Measurements from ENCODE around the gene THAP4. TPM values are rescaled to one million over a fixed set of nuclear protein-coding genes. Genes with fewer than 3 reads are reported as not detected.

The THAP4 gene
- total RNA-seq, 1 experiment from 2014 or later: 71.9 TPM

DNA sequence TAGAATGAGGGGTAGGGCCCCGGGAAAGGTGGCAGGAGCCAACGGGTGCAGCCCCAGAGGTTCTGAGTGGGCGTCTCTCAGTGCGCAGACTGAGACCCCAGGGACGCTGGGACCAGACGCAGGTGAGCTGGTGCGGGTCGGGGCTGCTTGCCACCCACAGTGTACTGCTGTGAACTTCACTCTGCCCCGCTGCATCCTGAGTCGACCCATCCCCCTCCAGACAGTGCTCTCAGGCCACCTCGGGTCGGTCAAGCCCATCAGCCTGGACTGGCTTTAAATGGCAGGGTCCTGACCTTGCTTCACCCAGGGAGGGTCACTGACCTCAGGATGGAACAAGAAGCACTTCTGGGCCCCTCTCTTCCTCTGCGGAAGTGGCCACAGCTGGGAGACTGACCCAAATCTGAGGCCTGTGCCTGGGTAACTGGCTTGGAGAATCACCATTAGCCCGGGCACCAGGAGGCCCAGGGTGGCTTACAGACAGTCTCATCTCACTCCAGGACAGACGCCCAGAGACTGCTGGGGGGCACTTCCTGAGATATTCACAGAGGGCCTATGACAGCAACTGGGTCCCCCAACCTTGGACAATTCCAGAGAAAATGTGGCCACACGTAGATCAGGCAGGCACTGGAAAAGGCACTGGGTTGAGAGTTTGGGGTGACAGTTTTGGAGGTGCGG, 102.1 kb downstream of the THAP4 start:
- no peak for DNase-seq (ENCODE audit: extremely low read depth, low read depth)

Small RNA genes within 50 kb of the gene (small RNA-seq; reads per million reads assigned to genes)
- 0 reads per million in 2 experiments for gene RNA5SP122

Other genes starting within 250 kb of the THAP4 start
- 108 and 128 TPM in 2 replicates for gene STK25, start 128.6 kb downstream of the THAP4 start, total RNA-seq (2014; rRNA removed; shearing (Covaris generic))
- 8.9 and 9.8 TPM in 2 replicates for gene BOK, start 78.4 kb downstream of the THAP4 start, total RNA-seq (2014; rRNA removed; shearing (Covaris generic))
- gene ATG4B, start 535 bp upstream of the THAP4 start, total RNA-seq (2014; rRNA removed; shearing (Covaris generic)): 51.2 and 55.2 TPM in 2 replicates
- 57.4 and 70.3 TPM in 2 replicates for gene DTYMK, start 49.7 kb upstream of the THAP4 start, total RNA-seq (2014; rRNA removed; shearing (Covaris generic))
- gene ING5, start 64.9 kb upstream of the THAP4 start, total RNA-seq (2014; rRNA removed; shearing (Covaris generic)): 39.0 and 39.1 TPM in 2 replicates
- 9.1 and 10.3 TPM in 2 replicates for gene D2HGDH, start 97.5 kb upstream of the THAP4 start, total RNA-seq (2014; rRNA removed; shearing (Covaris generic))
- gene GAL3ST2, start 139.7 kb upstream of the THAP4 start, total RNA-seq (2014; rRNA removed; shearing (Covaris generic)): 0.10 TPM in 1 of 2 replicates, not detected in the other
- 0.35 and 0.37 TPM in 2 replicates for gene NEU4, start 172.0 kb upstream of the THAP4 start, total RNA-seq (2014; rRNA removed; shearing (Covaris generic))
- gene PDCD1, start 221.7 kb upstream of the THAP4 start, total RNA-seq (2014; rRNA removed; shearing (Covaris generic)): not detected in 2 replicates
- not detected in 2 replicates for gene RTP5, start 232.6 kb upstream of the THAP4 start, total RNA-seq (2014; rRNA removed; shearing (Covaris generic))

All from NCI-H460 (cell line).